ENCODE data around the gene AUTS2.

Gene AUTS2

GRCh38 chr7:69844264-69844868 lies 246.1 kb downstream of the AUTS2 start:
- TF ChIP-seq CTCF (IDR thresholded peaks at IDR 0.05; ENCODE audit: low read depth, low read length): no peak
- Histone ChIP-seq H3K27me3 (ENCODE audit: insufficient read depth, low read depth, severe bottlenecking) (no peaks in the 10 kb centered on the region), H3K27ac (no peak overlapping the region), H3K4me3 (ENCODE audit: low read depth, low read length) (no peak overlapping the region), H3K36me3 (no peaks in the 10 kb centered on the region), H3K9me3 (ENCODE audit: severe bottlenecking) (no peaks in the 10 kb centered on the region)
- DNase-seq: no peak

GRCh38 chr7:69845721-69846495 lies 247.6 kb downstream of the AUTS2 start:
- no peak for DNase-seq
- Histone ChIP-seq H3K9me3 (ENCODE audit: severe bottlenecking) (no peaks in the 10 kb centered on the region), H3K36me3 (no peaks in the 10 kb centered on the region), H3K4me3 (ENCODE audit: low read depth, low read length) (no peak overlapping the region), H3K27me3 (ENCODE audit: insufficient read depth, low read depth, severe bottlenecking) (no peaks in the 10 kb centered on the region), H3K27ac (no peak overlapping the region)
- no peak for TF ChIP-seq CTCF (IDR thresholded peaks at IDR 0.05; ENCODE audit: low read depth, low read length)

GRCh38 chr7:69847921-69848612 lies 249.8 kb downstream of the AUTS2 start:
- Histone ChIP-seq H3K27me3 (ENCODE audit: insufficient read depth, low read depth, severe bottlenecking) (no peaks in the 10 kb centered on the region), H3K27ac (no peak overlapping the region), H3K4me3 (ENCODE audit: low read depth, low read length) (no peak overlapping the region), H3K9me3 (ENCODE audit: severe bottlenecking) (no peaks in the 10 kb centered on the region), H3K36me3 (no peaks in the 10 kb centered on the region)
- no peak for DNase-seq
- TF ChIP-seq CTCF (IDR thresholded peaks at IDR 0.05; ENCODE audit: low read depth, low read length): no peak

- H3K27ac ChIP-seq: no peak overlapping the region
- no peak for DNase-seq
- H3K27me3 ChIP-seq (ENCODE audit: insufficient read depth, low read depth, severe bottlenecking): no peaks in the 10 kb centered on the region
- no peak overlapping the region for H3K4me3 ChIP-seq (ENCODE audit: low read depth, low read length)
- no peaks in the 10 kb centered on the region for H3K9me3 ChIP-seq (ENCODE audit: severe bottlenecking)
- H3K36me3 ChIP-seq: no peaks in the 10 kb centered on the region
- no peak for TF ChIP-seq CTCF (IDR thresholded peaks at IDR 0.05; ENCODE audit: low read depth, low read length)
These were observed 251.0 kb downstream of the AUTS2 start for GRCh38 chr7:69849268-69849667.

- DNase-seq: no peak
- Histone ChIP-seq H3K9me3 (ENCODE audit: severe bottlenecking) (no peaks in the 10 kb centered on the region), H3K36me3 (no peaks in the 10 kb centered on the region), H3K4me3 (ENCODE audit: low read depth, low read length) (no peak overlapping the region), H3K27ac (no peak overlapping the region), H3K27me3 (ENCODE audit: insufficient read depth, low read depth, severe bottlenecking) (no peaks in the 10 kb centered on the region)
- TF ChIP-seq CTCF (IDR thresholded peaks at IDR 0.05; ENCODE audit: low read depth, low read length): no peak
These were observed 258.7 kb downstream of the AUTS2 start for GRCh38 chr7:69857014-69857413.
